ENCODE results near the gene KCNIP1. TPM values are rescaled to one million over a fixed set of nuclear protein-coding genes. Genes with fewer than 3 reads are reported as not detected.

KCNIP1 gene
- total RNA-seq, 1 experiment from 2014 or later = not detected

GRCh38 chr5:170522211-170523141, 18.7 kb downstream of the KCNIP1 start:
- Histone ChIP-seq H3K4me1 (ENCODE audit: insufficient read depth, low read length) (no peaks in the 10 kb centered on the region), H3K9me2 (replicated peaks; ENCODE audit: low read length) (no peaks in the 10 kb centered on the region), H3K9me3 (ENCODE audit: low read length) (no peaks in the 10 kb centered on the region), H4K20me1 (ENCODE audit: low read length) (no peaks in the 10 kb centered on the region), H3K27ac (ENCODE audit: low read length) (no peak overlapping the region), H2AFZ (ENCODE audit: low read length) (no peak overlapping the region), H3K9ac (ENCODE audit: low read length) (no peak overlapping the region), H3K36me3 (ENCODE audit: low read depth, low read length) (no peaks in the 10 kb centered on the region), H3K79me2 (ENCODE audit: low read length) (no peaks in the 10 kb centered on the region), H3F3A (ENCODE audit: low read length, unreplicated experiment) (no peaks in the 10 kb centered on the region), H3K4me3 (ENCODE audit: low read length) (no peak overlapping the region), H3K4me2 (ENCODE audit: low read length) (no peak overlapping the region), H3K27me3 (ENCODE audit: low read length) (no peaks in the 10 kb centered on the region)
- intact Hi-C loops (cut with micrococcal nuclease) = no loop called here
- DNase-seq (peak; percentile 63), ATAC-seq (no peak)
- BruUV-seq (replicated peaks) = no TSS peak
- ChIA-PET CTCF (no interaction called here), POLR2A (ENCODE audit: unreplicated experiment) (interaction anchor here (0.5 kb wide), 1 partner anchor 224 kb away, joined by 6 read pairs; no protein-coding TSS in a partner anchor)
- TF ChIP-seq EZH2phosphoT487 (IDR thresholded peaks at IDR 0.05; ENCODE audit: borderline replicate concordance, low read length) = no peak
- TF ChIP-seq EZH2 (IDR thresholded peaks at IDR 0.05; ENCODE audit: low read length, unreplicated experiment) = no peak

- POLR2A ChIA-PET (ENCODE audit: unreplicated experiment) = no interaction called here
- Histone ChIP-seq H3K27ac (ENCODE audit: low read length) (no peak overlapping the region), H3K79me2 (ENCODE audit: low read length) (no peaks in the 10 kb centered on the region), H3K9ac (ENCODE audit: low read length) (no peak overlapping the region), H3K4me3 (ENCODE audit: low read length) (no peak overlapping the region), H3K9me3 (ENCODE audit: low read length) (no peaks in the 10 kb centered on the region), H2AFZ (ENCODE audit: low read length) (no peak overlapping the region), H3K27me3 (ENCODE audit: low read length) (no peaks in the 10 kb centered on the region), H3K9me2 (replicated peaks; ENCODE audit: low read length) (no peaks in the 10 kb centered on the region), H4K20me1 (ENCODE audit: low read length) (no peaks in the 10 kb centered on the region), H3K4me2 (ENCODE audit: low read length) (no peak overlapping the region), H3K36me3 (ENCODE audit: low read depth, low read length) (no peaks in the 10 kb centered on the region), H3F3A (ENCODE audit: low read length, unreplicated experiment) (no peaks in the 10 kb centered on the region), H3K4me1 (ENCODE audit: insufficient read depth, low read length) (no peaks in the 10 kb centered on the region)
- CTCF ChIA-PET = no interaction called here
- BruUV-seq (replicated peaks) = no TSS peak
- intact Hi-C loops (cut with micrococcal nuclease) = no loop called here
- TF ChIP-seq EZH2 (IDR thresholded peaks at IDR 0.05; ENCODE audit: low read length, unreplicated experiment) (no peak), EZH2phosphoT487 (IDR thresholded peaks at IDR 0.05; ENCODE audit: borderline replicate concordance, low read length) (no peak)
- TF ChIP-seq, protein P1, sequence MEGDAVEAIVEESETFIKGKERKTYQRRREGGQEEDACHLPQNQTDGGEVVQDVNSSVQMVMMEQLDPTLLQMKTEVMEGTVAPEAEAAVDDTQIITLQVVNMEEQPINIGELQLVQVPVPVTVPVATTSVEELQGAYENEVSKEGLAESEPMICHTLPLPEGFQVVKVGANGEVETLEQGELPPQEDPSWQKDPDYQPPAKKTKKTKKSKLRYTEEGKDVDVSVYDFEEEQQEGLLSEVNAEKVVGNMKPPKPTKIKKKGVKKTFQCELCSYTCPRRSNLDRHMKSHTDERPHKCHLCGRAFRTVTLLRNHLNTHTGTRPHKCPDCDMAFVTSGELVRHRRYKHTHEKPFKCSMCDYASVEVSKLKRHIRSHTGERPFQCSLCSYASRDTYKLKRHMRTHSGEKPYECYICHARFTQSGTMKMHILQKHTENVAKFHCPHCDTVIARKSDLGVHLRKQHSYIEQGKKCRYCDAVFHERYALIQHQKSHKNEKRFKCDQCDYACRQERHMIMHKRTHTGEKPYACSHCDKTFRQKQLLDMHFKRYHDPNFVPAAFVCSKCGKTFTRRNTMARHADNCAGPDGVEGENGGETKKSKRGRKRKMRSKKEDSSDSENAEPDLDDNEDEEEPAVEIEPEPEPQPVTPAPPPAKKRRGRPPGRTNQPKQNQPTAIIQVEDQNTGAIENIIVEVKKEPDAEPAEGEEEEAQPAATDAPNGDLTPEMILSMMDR (conservative IDR thresholded peaks at IDR 0.05; ENCODE audit: low read depth, low read length) = no peak
- ATAC-seq = no peak
- no peak for DNase-seq
Observed at GRCh38 chr5:170523142-170523551, 19.3 kb downstream of the KCNIP1 start.

DNA sequence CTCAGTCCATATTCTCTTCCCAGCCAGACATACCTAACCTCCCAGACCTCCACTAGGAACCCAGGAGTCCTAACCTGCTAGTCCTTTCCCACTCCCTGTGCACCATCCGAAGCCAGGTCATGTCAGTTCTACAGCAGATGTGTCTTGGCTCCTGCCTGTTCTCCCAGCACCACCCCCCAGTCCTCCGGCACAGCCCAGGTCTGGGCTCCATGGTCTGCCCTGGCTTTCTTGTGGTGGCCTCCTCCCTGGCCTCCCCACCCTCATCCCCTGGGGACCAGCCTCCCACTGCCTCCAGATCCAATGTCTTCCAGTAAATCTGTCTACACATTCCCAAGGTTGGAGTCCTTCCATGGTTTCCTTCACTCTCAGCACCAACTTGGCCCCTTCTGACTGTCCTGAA, 20.0 kb downstream of the KCNIP1 start:
- TF ChIP-seq, protein P1 (conservative IDR thresholded peaks at IDR 0.05; ENCODE audit: low read depth, low read length) = no peak
- intact Hi-C loops (cut with micrococcal nuclease) = no loop called here
- Histone ChIP-seq H3F3A (ENCODE audit: low read length, unreplicated experiment) (no peaks in the 10 kb centered on the region), H4K20me1 (ENCODE audit: low read length) (no peaks in the 10 kb centered on the region), H3K27me3 (ENCODE audit: low read length) (no peaks in the 10 kb centered on the region), H3K9me3 (ENCODE audit: low read length) (no peaks in the 10 kb centered on the region), H3K27ac (ENCODE audit: low read length) (no peak overlapping the region), H3K9ac (ENCODE audit: low read length) (no peak overlapping the region), H3K9me2 (replicated peaks; ENCODE audit: low read length) (no peaks in the 10 kb centered on the region), H2AFZ (ENCODE audit: low read length) (no peak overlapping the region), H3K4me2 (ENCODE audit: low read length) (no peak overlapping the region), H3K4me3 (ENCODE audit: low read length) (no peak overlapping the region), H3K79me2 (ENCODE audit: low read length) (no peaks in the 10 kb centered on the region), H3K4me1 (ENCODE audit: insufficient read depth, low read length) (no peaks in the 10 kb centered on the region), H3K36me3 (ENCODE audit: low read depth, low read length) (no peaks in the 10 kb centered on the region)
- no peak for ATAC-seq
- ChIA-PET POLR2A (ENCODE audit: unreplicated experiment) (no interaction called here), CTCF (no interaction called here)
- BruUV-seq (replicated peaks) = no TSS peak
- no peak for DNase-seq

All from PC-3 (cell line).